Stimulated activated CD8-positive, alpha-beta memory T cell treated with anti-CD3 and anti-CD28 coated beads, Interleukin-2, amount 100 ng/mL, for 48 hours (primary cell): ENCODE data around the gene PCSK5.
"Not testable (repeated sequence)": the region's sequence is repeated elsewhere in the genome, so short reads cannot be mapped to it uniquely, and the experiment has no call there.

Experiments
- DNase-seq, 2 donors: peaks; one replicate each; pipeline ENCODE4 v3.0.0-alpha.2; 2020; ENCODE audit warnings: low read depth in 2 of 2

The PCSK5 gene

DNA sequence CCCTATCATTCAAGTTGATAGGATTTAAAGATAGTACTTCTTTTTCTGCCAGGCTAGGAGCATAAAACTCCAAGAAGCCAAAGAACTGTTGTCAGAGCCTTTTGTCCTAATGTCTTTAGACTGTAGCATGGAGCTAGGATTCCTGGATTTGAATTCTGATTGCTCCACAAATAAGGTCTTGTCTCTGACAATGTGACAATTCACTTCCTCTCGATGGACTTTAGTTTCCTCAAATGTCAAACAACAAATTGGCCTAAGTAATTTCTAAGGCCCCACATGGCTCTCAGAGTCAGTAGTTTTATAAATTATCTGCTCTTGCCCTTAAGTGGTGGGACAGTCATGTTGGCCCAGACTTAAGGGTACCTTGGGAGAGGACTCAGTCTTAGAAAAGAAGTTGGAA, 467.1 kb downstream of the PCSK5 start:
- DNase-seq, result no peak

DNA sequence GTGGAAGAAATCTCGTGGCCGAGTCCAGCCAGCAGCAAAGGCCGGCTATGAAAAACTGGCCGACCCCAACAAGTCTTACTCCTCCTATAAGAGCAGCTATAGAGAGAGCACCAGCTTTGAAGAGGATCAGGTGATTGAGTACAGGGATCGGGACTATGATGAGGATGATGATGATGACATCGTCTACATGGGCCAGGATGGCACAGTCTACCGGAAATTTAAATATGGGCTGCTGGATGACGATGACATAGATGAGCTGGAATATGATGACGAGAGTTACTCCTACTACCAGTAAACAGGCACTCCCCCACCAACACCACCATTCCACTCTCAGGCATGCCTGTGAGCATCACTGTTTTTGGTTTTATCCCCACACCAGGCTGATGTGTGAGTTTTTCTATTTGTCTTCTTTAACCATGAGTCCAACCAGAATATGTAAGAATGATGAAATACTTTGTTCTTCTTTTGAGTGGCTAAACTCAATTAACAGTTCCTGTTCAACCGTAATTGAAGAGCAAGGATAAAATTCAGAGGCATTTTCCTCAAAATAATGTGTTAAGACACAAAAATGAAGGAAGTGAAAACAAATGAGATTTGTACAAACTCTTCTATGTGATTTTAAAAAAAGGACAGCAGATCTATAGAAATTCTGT, 468.3 kb downstream of the PCSK5 start:
- DNase-seq, result no peak

DNA sequence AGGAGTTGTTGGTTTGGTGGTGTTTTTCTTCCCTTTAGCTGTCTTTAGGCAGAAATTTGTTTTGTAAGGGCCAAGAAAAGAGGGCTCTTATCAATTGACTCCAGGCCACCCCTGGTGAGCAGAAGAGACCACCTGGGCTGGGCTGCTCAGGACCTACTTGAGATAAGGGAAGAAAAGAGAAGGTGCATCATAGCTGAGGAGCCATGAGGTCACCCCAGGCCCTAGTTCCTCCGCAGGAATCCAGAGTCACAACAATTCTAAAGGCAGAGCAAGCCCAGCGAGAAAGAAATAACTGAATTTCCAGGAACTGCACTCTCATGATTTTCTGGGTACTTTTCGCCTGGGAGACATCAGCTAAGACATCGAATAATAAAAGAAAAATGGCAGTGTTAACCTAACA, 468.9 kb downstream of the PCSK5 start:
- DNase-seq, result no peak

DNA sequence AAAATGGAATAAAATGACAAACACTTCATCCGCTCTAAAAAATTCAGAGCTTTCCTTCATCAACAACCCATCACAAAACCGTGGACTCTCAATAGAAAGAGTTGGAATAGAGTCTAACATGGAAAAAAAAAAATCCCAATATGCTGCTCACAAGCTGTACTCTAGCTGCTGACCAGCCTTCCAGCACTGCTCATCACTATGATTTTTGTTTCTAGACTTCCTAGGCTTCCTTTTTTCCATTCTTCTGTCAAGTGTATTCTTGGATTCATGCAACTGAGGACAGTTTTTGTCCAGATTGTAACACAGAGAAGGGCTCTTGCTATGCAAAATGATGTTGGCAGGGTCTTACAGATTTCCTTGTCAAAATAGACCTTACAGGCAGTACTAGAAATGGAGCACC, 469.3 kb downstream of the PCSK5 start:
- DNase-seq, result no peak

DNA sequence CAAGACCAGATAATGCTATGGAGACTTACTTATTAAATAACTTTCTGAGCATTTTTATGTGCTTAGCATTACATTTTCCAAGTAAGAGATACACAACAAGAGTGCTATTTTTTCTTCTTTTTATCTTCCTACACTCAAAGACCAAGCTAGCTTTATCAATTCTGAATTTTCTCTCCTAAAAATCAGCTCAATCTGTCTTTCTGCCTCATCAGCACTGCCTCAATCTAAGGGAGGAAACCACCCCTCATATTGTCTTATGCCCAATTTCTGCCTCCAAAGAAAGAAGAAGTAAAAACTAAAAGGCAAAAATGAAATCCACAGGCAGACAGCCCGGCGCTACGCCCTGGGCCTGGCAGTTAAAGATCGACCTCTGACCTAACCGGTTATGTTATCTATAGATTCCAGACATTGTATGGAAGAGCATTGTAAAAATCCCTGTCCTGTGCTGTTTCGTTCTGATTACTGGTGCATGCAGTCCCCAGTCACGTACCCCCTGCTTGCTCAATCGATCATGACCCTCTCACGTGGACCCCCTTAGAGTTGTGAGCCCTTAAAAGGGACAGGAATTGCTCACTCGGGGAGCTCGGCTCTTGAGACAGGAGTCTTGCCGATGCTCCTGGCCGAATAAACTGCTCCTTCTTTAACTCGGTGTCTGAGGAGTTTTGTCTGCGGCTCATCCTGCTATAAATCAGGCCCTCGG, 472.0 kb downstream of the PCSK5 start:
- not testable (repeated sequence) for DNase-seq

DNA sequence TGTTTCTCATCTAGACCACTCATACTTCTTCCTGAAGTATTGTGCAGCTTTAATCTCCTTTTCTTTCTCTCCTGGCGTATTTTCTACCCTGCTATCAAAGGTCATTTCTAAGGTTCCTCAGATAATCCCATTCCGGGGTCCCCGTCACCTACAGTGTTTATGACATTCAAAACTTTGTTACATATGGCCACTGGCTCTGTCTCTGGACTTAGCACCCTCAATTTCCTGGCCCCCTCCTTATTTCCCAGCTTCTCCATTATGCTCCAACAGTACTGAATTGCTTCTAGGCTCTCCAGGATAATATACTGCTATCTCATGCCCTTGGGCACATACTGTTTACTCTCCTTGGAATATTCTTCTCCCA, 472.5 kb downstream of the PCSK5 start:
- DNase-seq, result no peak

DNA sequence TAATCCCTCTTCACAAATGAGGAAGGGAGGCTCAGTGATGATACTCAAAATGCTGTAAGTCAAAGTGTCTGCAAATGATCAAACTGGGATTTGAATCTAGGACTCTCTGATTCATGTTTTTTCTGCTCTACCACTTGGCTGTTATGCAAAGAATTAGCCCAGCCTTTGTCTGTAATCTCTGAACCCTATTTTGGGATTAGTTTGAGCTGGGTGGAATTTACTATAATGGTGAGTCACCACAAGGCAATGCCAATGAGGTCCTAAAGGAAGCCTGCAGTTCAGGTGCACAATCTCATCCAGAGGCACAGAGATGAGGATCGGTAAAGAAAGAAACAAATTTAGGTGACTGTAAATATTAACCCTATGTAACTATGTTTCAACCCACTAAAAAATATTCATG, 474.6 kb downstream of the PCSK5 start:
- DNase-seq, result no peak

DNA sequence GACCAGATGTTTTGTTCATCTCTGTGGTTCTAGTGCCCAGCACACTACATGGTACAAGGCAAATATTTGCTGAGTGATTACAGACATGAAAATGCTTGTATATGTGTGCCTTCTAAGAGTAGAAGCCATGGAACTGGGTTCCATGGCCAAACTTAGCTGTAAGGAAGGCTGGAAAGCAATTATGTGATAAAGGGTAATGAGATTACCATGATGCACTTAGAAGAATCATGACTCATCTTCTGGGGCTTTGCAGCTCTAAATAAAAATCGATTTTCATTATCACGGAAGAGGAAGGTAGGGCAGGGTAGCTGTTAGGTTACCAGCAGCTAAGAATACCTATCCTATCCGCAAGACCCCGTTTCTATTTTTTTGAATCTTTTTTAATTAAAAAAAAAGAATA, 475.8 kb downstream of the PCSK5 start:
- no peak for DNase-seq

DNA sequence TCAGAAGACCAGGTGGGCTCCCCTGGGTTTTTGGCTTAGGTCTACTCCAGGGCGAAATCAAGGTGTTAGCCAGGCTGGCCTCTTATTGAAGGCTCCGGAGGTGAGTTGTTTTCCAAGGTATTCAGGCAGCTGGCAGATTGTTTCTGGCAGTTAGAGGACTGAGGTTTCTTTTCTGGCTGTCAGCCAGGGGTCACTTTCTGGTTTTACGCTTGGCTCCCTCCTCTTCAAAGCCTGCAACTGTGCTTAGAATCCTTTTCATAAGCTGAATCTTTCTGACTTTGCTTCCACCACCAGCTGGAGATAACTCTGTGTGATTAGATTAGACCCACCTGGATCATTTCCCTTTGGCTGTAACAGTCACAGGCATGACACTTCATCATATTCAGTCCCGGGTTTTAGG, 479.1 kb downstream of the PCSK5 start:
- DNase-seq, result no peak

DNA sequence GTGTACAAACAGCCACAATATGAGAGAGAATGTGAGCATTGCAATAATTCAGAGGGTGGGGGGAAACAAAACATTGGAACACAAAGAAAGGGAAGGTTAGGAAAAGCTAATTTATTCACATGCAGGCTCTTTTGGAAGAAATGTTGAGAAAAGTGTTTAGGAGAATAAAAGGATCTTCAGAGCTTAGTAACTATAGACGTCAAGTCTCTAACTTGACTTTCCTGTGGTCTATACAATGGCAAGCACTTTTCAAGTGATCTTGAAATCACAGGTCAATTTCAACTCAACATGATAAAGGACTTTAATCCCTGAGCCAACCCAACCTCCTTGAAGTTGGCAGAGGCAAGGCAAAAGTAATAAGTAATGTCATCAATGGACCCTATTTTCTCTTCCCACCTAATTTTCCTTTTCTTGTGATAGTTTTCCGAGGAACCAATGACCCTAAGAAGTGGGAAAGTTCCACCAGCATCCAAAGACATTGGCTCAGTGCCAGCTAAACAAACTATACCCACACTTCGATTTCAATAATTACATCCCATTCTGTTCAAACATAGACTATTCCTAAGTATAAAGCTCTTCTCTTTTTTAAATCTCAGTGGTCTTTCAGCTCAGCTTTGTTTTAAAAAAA, 480.0 kb downstream of the PCSK5 start:
- no peak for DNase-seq

DNA sequence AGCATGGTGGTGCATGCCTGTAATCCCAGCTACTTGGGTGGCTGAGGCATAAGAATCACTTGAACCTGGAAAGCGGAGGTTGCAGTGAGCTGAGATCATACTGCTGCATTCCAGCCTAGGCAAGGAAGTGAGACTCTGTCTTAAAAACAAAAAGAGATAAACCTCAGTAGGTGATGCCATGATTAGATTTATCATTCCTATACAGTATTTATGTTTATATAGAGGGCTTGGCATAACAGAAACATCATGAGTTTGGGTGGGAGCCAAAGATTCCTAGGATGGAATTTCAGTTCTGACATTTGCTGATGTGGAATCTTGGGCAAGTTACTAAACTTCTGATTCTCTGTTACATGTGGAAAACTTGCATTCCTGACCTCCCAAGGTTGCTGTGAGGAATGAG, 481.4 kb downstream of the PCSK5 start:
- DNase-seq, result no peak

DNA sequence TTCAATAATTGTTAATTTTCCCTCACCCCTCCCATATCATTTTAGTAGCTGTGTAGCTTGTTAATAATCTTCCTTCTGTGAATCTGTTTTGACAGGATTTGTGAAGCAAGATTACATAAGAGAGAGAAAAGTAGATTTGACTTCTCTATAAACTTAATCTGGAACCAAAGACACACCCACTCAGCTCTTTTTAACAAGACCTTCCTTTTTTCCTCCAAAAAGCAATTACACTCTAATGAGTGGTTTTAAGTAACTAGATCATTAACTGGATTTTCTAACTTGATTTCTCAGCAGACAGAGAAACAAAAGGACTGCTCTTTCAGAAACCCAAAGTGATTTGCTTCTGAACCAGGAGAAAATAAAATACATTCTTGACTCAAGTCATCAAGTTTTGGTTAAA, 481.9 kb downstream of the PCSK5 start:
- no peak for DNase-seq

DNA sequence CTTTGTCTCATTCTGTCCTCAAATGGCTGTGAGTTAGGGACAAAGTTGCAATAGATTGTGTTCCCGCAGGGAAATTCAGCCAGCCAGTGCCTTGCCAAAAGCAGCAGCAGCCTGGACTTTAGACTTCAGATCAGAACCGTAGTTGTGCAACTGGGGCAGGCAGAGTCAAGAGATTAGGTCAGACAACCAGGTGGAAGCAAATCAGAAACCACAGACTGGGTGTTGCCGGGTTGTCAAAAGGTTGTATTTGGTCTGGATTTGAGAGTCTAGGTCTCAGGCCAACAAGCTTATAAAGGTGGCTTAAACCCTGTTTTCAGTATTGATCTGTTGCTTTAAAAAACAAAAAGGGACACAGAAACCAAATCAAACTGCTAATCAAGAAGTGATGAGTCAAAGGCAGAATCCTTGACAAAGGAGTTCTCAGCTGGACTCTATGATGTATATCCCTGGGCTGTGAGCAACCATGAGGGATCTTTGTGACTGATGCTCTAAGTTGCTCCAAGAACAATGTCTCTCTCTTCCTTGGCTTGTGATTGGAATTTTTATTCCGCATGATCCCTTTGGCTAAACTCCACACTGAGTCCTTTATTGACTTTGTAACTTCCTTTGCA, 482.8 kb downstream of the PCSK5 start:
- DNase-seq, result no peak

DNA sequence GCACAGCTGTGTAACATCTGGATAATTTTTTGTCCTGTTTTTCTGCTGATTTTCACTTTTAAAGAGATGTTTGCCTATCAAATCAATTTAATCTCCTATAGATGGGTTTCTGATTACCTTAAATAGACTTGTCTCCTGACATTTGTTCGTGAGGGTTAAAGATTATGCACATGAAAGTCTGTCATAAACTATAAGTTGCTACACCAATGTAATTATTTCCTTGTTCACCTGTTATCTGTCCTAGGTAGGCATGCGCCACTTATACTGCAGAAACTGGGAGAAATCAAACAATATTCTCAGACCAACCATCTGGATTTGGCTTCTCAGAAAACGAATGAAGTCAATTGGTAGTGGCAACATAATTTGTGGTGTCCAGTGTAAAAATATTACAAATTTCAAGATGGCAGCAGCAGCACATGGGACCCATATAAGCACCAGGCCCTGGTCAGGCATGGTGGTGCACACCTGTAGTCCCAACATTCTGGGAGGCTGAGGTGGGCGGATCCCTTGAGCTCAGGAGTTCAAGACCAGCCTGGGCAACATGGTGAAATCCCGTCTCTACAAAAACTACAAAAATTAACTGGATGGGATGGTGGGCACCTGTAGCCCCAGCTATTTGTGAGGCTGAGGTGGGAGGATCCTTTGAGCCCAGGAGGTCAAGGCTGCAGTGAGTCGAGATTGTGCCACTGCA, 483.5 kb downstream of the PCSK5 start:
- DNase-seq, result no peak

DNA sequence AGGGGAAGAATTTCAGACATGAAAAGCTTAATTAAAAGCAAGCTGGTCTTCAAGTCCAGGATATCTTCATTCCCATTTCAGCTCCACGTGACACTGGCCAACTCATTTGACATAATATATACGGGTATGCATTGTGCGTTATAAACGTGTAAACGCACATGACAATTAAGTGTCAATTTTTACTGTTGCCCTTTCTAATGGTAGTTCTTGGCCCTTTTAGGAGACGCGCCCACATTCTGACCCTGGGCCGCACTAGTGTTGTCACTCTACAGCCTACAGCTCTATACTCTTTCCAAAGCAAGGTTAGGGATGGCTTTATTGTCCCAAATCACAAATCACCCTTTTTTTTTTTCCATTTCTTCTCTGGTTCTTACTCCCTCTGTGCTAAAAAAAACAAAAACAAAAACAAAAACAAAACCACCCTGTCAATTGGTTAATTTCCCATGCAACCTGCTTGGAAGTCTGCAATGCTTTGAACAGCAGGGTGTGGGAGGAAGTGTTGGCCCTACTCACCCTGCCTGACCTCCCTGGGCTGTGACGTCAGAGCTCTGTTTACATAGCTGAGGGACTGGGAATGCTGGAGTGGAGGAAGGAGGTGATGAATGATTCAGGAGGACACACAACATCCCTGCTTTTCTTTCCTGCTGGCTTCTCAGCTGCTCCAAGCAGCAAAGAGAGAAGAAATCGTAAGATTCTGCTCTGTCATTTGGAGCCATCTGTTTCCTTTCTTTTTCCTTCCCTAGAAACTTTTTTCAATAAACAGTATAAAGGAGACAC, 484.5 kb downstream of the PCSK5 start:
- no peak for DNase-seq

DNA sequence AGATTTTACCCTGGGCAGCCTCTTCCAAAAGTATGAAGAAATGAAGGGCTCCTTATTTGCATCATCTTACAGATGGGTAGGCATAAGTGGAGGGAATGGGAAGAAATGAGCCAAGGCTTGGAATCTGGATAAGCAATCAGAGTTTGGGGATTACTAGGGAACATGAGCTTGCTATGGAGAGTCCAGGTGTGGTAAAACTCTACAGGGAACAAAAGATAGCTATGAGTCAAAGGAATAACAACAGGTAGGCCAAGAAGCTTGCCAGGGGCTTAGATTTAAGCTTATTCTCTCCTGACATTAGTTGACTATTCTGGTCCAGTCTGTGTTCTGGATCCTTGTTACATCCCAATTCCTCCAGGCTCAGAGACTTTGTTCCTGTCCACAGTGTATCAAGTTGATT, 487.3 kb downstream of the PCSK5 start:
- DNase-seq, result no peak

DNA sequence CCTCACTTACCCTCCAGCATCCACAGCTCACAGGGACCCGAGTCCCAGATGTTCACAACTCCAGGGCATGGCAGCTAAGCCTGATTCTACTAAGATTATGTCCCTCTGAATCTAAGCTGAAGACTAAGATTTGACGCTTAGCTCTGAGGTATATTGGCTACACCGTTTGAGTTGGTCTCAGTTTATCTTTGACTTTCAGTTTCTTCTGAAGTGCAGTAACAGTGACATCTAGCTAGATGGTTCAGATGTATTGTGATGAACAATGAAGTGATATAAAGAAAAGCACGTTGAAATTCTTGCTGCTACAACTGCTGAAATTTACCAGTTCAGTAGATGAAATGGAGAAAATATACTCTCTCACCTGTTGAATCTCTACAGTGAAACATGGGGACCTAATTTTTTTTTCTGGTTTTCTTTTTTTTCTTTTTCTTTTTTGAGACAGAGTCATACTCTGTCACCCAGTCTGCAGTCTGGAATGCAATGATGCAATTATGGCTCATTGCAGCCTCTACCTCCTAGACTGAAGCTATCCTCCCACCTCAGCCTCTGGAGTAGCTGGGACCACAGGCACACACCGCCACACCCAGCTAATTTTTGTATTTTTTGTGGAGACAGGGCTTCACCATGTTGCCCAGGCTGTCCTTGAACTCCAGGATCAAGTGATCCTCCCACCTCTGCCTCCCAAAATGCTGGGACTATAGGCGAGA, 488.0 kb downstream of the PCSK5 start:
- DNase-seq, result no peak

DNA sequence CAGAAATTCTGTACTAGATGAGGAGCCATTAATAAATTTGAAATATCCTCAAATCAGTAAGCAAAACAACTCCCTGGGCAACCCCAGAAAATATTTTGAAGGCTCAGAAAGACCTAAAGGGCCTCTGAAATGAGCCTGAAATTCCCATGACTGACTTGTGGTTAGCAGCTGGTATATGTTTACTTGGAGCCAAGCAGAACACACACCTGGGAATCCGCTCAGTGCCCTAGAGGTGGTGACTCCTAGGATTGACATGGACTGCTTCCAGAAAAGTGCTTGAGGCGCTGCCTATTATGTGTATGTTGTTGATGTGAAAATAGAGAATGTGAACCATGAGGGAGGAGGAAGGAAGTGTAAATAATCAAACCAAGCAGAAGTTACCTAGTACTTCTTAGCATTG, 489.0 kb downstream of the PCSK5 start:
- DNase-seq, result no peak

DNA sequence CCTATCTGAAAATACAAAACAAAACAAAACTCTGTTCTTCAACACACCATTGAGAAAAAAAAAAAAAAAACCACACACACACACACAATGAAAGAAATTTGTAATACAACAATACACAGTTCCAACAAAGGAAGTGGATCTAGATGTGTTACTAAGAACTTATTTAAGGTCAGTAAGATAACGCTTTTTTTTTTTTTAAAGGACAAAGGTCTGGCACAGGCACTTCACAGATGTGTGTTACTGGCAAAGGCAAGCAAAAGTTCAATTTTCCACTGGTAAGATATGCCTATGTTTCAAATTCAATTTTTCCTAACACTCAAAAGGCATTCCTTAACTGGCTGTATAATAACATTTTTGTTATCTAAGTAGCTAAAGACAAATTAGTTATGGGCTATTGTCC, 500.2 kb downstream of the PCSK5 start:
- no peak for DNase-seq

DNA sequence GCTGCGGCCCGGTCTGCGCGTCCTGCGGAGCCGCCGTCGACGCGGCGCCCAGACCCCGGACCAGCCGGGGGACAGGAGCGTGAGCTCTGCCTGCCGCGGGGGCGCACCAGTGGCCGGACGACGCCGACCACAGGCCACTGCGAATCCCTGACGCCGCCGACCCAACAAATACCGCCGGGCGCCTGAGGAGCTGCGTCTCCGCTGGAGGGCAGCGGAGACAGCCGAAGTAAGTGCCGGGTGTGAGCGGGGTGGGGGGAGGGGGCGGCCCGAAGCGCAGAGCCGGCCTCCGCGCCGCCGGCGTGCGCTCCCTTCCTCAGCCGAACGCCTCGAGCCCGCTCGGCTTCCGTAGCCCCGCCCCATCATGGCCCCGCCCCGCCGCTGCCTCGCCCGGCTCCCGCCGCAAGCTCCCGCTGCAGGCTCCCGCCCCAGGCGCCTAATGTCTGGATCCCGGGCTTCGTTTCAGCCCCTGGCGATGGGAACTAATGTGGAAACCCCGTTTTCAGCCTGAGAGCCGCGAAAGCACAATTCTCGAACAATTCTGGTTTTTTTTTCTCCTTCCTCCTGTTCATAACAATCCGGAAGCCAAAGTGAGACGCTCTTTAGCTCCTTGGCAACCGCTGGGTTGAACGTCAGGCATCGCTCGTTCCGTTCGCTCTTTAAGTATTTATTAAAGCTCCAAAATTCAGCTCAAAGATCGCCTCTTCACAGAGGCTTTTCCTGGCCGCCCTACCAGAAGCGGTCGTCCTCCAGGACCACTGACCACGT, 503.9 kb downstream of the PCSK5 start, which contains the start of gene RFK:
RFK (minus strand) TSS at position 232 of the 765 bp plus-strand sequence. CDS start 255 bp downstream, outside the sequence.
- DNase-seq, result peak; percentile 91 to 94
